Caco-2 (cell line): ENCODE results near the gene TAX1BP1. TPM values are rescaled to one million over a fixed set of nuclear protein-coding genes. Genes with fewer than 3 reads are reported as not detected.
A peak's percentile ranks its signal among the peaks of the same experiment; 100 is the strongest.

ENCODE experiments used
- BruUV-seq: library from RNA; stranded (reverse); fragments of 400-500 nt; replicated peaks from 2 replicates; lab custom pipeline; 2021; lab: Mats Ljungman, UMichigan
- CTCF ChIA-PET: fragments of 300-600 bp; sonication (Branson Sonifier 250); formaldehyde crosslinking; loops from one replicate; lab custom pipeline; 2022; ENCODE audit warnings: antibody characterized with exemption; lab: Charles Lee
- POLR2A ChIA-PET: fragments of 300-600 bp; sonication (Branson Sonifier 250); formaldehyde crosslinking; loops from one replicate; lab custom pipeline; 2022; ENCODE audit warnings: antibody characterized with exemption; lab: Charles Lee
- DNase-seq, 2 experiments: peaks; one replicate each; pipeline versions ENCODE4 v3.0.0 to v3.0.0-alpha.2; 2020 to 2022
- H3K27me3 ChIP-seq: replicated peaks from 2 replicates; pipeline ENCODE4 v1.6.0; 2011; ENCODE audit warnings: low read length; ENCODE audit not compliant: control insufficient read depth, insufficient read depth
- H3K36me3 ChIP-seq: 2 replicates; pipeline ENCODE4 v1.5.1; 2011; ENCODE audit warnings: low read length; ENCODE audit not compliant: control insufficient read depth, insufficient read depth
- H3K4me1 ChIP-seq: fragments of 250-450 bp; sonication (Bioruptor Pico); 2 replicates; pipeline ENCODE4 v1.5.1; 2020; ENCODE audit warnings: mild to moderate bottlenecking
- H3K4me3 ChIP-seq: 2 replicates; pipeline ENCODE4 v1.5.1; 2011; ENCODE audit warnings: low read depth, mild to moderate bottlenecking, control low read depth, low read length
- H3K9me3 ChIP-seq: fragments of 250-450 bp; sonication (Bioruptor Pico); 2 replicates; pipeline ENCODE4 v1.5.1; 2020; ENCODE audit warnings: mild to moderate bottlenecking, moderate library complexity
- H3K27ac Mint-ChIP-seq: one replicate; pipeline ENCODE4 v1.8.0; 2022; ENCODE audit warnings: mixed read lengths; ENCODE audit not compliant: unreplicated experiment
- H3K27me3 Mint-ChIP-seq: one replicate; pipeline ENCODE4 v1.8.0; 2022; ENCODE audit warnings: mixed read lengths; ENCODE audit not compliant: insufficient read depth, unreplicated experiment
- H3K36me3 Mint-ChIP-seq: one replicate; pipeline ENCODE4 v1.8.0; 2022; ENCODE audit warnings: mild to moderate bottlenecking, mixed read lengths; ENCODE audit not compliant: insufficient read depth, unreplicated experiment
- H3K4me1 Mint-ChIP-seq: one replicate; pipeline ENCODE4 v1.8.0; 2022; ENCODE audit warnings: low read depth, mixed read lengths; ENCODE audit not compliant: unreplicated experiment
- H3K4me3 Mint-ChIP-seq: one replicate; pipeline ENCODE4 v1.8.0; 2022; ENCODE audit warnings: mild to moderate bottlenecking, moderate library complexity, mixed read lengths; ENCODE audit not compliant: unreplicated experiment
- H3K9me3 Mint-ChIP-seq: one replicate; pipeline ENCODE4 v1.8.0; 2022; ENCODE audit warnings: mixed read lengths; ENCODE audit not compliant: unreplicated experiment
- intact Hi-C: fragments of 100-400 bp; cut with micrococcal nuclease; formaldehyde crosslinking; loops from one replicate; pipeline ENCODE4 v1.10.0; 2022; ENCODE audit not compliant: unreplicated experiment
- total RNA-seq: library from RNA; stranded (reverse); gene quantifications from 2 replicates; pipeline ENCODE4 v1.2.3, GENCODE V29; 2022
- TF ChIP-seq, protein P1 (sequence below), 2 experiments: fragments of 200-600 bp in 1 of 2; IDR thresholded peaks; 1 replicate in 1 of 2; 2 replicates in 1 of 2; pipeline versions ENCODE4 v1.5.1 to v1.8.0; 2011 to 2022; ENCODE audit warnings: antibody characterized with exemption in 1 of 2, control low read depth in 1 of 2, inconsistent platforms in 1 of 2, low read depth in 1 of 2, low read length in 1 of 2, mild to moderate bottlenecking in 1 of 2, moderate library complexity in 1 of 2; ENCODE audit not compliant: insufficient read depth in 1 of 2, severe bottlenecking in 1 of 2, unreplicated experiment in 1 of 2

Gene TAX1BP1
- total RNA-seq, 1 experiment from 2014 or later, result 96.8 TPM

DNA sequence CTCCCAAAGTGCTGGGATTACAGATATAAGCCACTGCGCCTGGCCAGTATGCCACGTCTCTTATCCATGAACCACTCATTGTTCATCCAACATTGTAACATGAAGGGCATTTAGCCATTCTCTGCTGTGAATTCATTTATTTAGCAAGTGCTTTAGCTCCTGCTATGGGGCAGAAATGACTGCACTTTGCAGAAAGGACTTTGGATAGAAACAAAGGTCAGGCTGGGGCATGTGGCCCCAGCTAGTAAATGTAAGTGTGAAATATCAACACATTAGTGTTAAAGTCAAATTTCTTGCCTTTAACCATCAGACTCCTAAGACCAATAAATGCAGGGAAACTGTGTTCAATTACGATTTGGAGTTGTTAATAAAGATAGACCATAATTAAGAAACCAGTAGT is 27.7 kb upstream of the TAX1BP1 start:
- intact Hi-C loops, result no loop called here
- POLR2A ChIA-PET, result no interaction called here
- H3K4me3 Mint-ChIP-seq, result no peak overlapping the region

DNA sequence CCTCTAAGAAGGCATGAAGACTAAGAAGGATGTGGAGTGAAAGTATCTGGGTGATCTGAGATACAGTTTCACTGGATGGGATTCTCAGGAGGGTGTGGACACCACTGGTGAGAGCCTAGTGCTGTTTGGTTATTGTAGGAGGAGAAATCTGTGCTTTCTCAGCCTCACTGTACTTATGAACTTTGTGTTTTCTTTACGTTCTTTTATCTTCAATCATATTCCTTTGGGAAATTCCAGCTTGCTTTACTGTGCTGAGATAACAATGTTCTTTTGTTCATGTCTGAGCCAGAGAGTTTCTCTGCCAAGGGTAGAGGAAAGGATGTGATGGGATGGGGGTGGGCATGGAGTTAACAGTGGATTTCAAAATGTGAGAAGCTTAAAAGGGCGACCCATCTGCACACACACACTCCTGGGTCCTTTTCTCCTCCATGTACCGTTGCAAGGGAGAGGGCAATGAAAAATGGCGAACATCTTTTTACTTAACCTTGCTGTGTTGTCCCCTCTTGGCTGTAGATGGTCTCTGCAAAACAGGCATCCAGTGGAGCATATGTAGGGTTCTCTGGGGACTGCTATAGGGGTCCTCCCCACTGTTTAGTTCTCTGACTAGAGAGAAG is 25.0 kb upstream of the TAX1BP1 start:
- Mint-ChIP-seq H3K9me3 (no peaks in the 10 kb centered on the region), H3K36me3 (no peaks in the 10 kb centered on the region), H3K4me1 (peaks cover 15% of the 10 kb centered on the region), H3K27ac (peak overlapping the region; percentile 34), H3K27me3 (no peaks in the 10 kb centered on the region), H3K4me3 (no peak overlapping the region)
- Histone ChIP-seq H3K4me3 (no peak overlapping the region), H3K27me3 (no peaks in the 10 kb centered on the region), H3K36me3 (no peaks in the 10 kb centered on the region), H3K9me3 (no peaks in the 10 kb centered on the region), H3K4me1 (peaks cover 13% of the 10 kb centered on the region)
- POLR2A ChIA-PET, result no interaction called here
- CTCF ChIA-PET, result interaction anchor here (0.7 to 0.9 kb wide), 2 partner anchors 60 to 155 kb away, joined by 3 to 5 read pairs; no protein-coding TSS in a partner anchor
- DNase-seq, result no peak
- intact Hi-C loops, result no loop called here
- no TSS peak for BruUV-seq
- TF ChIP-seq, protein P1, sequence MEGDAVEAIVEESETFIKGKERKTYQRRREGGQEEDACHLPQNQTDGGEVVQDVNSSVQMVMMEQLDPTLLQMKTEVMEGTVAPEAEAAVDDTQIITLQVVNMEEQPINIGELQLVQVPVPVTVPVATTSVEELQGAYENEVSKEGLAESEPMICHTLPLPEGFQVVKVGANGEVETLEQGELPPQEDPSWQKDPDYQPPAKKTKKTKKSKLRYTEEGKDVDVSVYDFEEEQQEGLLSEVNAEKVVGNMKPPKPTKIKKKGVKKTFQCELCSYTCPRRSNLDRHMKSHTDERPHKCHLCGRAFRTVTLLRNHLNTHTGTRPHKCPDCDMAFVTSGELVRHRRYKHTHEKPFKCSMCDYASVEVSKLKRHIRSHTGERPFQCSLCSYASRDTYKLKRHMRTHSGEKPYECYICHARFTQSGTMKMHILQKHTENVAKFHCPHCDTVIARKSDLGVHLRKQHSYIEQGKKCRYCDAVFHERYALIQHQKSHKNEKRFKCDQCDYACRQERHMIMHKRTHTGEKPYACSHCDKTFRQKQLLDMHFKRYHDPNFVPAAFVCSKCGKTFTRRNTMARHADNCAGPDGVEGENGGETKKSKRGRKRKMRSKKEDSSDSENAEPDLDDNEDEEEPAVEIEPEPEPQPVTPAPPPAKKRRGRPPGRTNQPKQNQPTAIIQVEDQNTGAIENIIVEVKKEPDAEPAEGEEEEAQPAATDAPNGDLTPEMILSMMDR (IDR thresholded peaks at IDR 0.05; ENCODE audit: insufficient read depth in 1 of 2, low read depth in 1 of 2, low read length in 1 of 2, severe bottlenecking in 1 of 2, unreplicated experiment in 1 of 2), result no peak

More for the DNA sequence above, 27.7 kb upstream of the TAX1BP1 start:
- 0 out of 2 replicates have a peak, but pooled peaks cover 3% of the 10 kb centered on the region for H3K9me3 ChIP-seq
- no TSS peak for BruUV-seq
- TF ChIP-seq, protein P1 (IDR thresholded peaks at IDR 0.05; ENCODE audit: insufficient read depth in 1 of 2, low read depth in 1 of 2, low read length in 1 of 2, severe bottlenecking in 1 of 2, unreplicated experiment in 1 of 2), result no peak
- H3K27ac Mint-ChIP-seq, result no peak overlapping the region
- H3K27me3 Mint-ChIP-seq, result no peaks in the 10 kb centered on the region
- peaks cover 15% of the 10 kb centered on the region for H3K4me1 Mint-ChIP-seq
- no peak overlapping the region for H3K4me3 ChIP-seq
- H3K9me3 Mint-ChIP-seq, result no peaks in the 10 kb centered on the region
- DNase-seq, result no peak
- CTCF ChIA-PET, result no interaction called here
- H3K36me3 Mint-ChIP-seq, result no peaks in the 10 kb centered on the region
- H3K27me3 ChIP-seq, result no peaks in the 10 kb centered on the region
- peaks cover 13% of the 10 kb centered on the region for H3K4me1 ChIP-seq
- H3K36me3 ChIP-seq, result no peaks in the 10 kb centered on the region

DNA sequence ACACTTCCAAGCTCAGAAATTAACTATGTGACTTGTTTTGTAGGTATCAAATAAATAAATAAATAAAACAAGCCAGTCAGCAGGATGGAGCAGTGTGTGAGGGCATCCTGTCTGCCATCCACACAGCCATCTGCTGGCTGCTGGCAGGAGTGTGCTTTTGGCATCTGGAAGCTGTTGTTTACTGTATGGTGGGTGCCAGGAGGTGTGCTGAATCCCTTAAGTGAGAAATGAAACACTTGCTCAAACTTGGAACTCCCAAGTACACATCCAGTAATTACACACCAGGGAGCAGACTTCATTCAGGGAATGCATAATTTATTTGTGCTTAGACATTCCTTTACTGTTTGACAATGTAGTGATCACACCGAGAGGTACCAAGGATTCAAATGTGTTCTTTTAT is 16.9 kb upstream of the TAX1BP1 start:
- BruUV-seq, result no TSS peak

More for the DNA sequence above, 16.9 kb upstream of the TAX1BP1 start:
- Histone ChIP-seq H3K27me3 (no peaks in the 10 kb centered on the region), H3K4me3 (no peak overlapping the region), H3K36me3 (no peaks in the 10 kb centered on the region), H3K4me1 (no peaks in the 10 kb centered on the region), H3K9me3 (no peaks in the 10 kb centered on the region)
- ChIA-PET CTCF (no interaction called here), POLR2A (no interaction called here)
- TF ChIP-seq, protein P1 (IDR thresholded peaks at IDR 0.05; ENCODE audit: insufficient read depth in 1 of 2, low read depth in 1 of 2, low read length in 1 of 2, severe bottlenecking in 1 of 2, unreplicated experiment in 1 of 2), result no peak
- Mint-ChIP-seq H3K36me3 (no peaks in the 10 kb centered on the region), H3K4me3 (no peak overlapping the region), H3K27me3 (no peaks in the 10 kb centered on the region), H3K4me1 (no peaks in the 10 kb centered on the region), H3K9me3 (no peaks in the 10 kb centered on the region), H3K27ac (no peak overlapping the region)
- no peak for DNase-seq
- intact Hi-C loops, result no loop called here
